H9 (cell line): Measurements from ENCODE around the gene NEDD4L. TPM values are rescaled to one million over a fixed set of nuclear protein-coding genes. Genes with fewer than 3 reads are reported as not detected.
A peak's percentile ranks its signal among the peaks of the same experiment; 100 is the strongest.

Experiments used
- DNase-seq: peaks from one replicate; pipeline ENCODE4 v3.0.0-alpha.2; 2017
- H2AFZ ChIP-seq: one replicate; pipeline ENCODE4 v1.6.1; 2013; ENCODE audit warnings: mild to moderate bottlenecking, low read length, control low read depth, moderate library complexity
- H2AK5ac ChIP-seq: 2 replicates; pipeline ENCODE4 v1.6.1; 2013; ENCODE audit warnings: low read length, control low read depth, mixed read lengths; ENCODE audit not compliant: insufficient read length
- H2BK120ac ChIP-seq: one replicate; pipeline ENCODE4 v1.6.1; 2013; ENCODE audit warnings: low read depth, mild to moderate bottlenecking, low read length, control low read depth, inconsistent platforms; ENCODE audit not compliant: poor library complexity, severe bottlenecking
- H2BK12ac ChIP-seq: 2 replicates; pipeline ENCODE4 v1.6.1; 2013; ENCODE audit warnings: low read length, control low read depth, mixed read lengths, low read depth; ENCODE audit not compliant: insufficient read length
- H2BK15ac ChIP-seq: 2 replicates; pipeline ENCODE4 v1.6.1; 2013; ENCODE audit warnings: low read depth, low read length, control low read depth
- H2BK20ac ChIP-seq: one replicate; pipeline ENCODE4 v1.6.1; 2013; ENCODE audit warnings: low read depth, mild to moderate bottlenecking, low read length, control low read depth, inconsistent platforms; ENCODE audit not compliant: poor library complexity, severe bottlenecking
- H2BK5ac ChIP-seq: 2 replicates; pipeline ENCODE4 v1.6.1; 2013; ENCODE audit warnings: low read length, control low read depth, mixed read lengths; ENCODE audit not compliant: insufficient read length
- H3K14ac ChIP-seq: 2 replicates; pipeline ENCODE4 v1.6.1; 2013; ENCODE audit warnings: low read length, control low read depth; ENCODE audit not compliant: insufficient read depth
- H3K18ac ChIP-seq: 2 replicates; pipeline ENCODE4 v1.6.1; 2013; ENCODE audit warnings: low read depth, mild to moderate bottlenecking, mixed read lengths, low read length, control low read depth; ENCODE audit not compliant: insufficient read length
- H3K23ac ChIP-seq: 2 replicates; pipeline ENCODE4 v1.6.1; 2013; ENCODE audit warnings: low read length, control low read depth, mixed read lengths, low read depth; ENCODE audit not compliant: insufficient read length
- H3K23me2 ChIP-seq: 2 replicates; pipeline ENCODE4 v1.6.1; 2013; ENCODE audit warnings: low read depth, mild to moderate bottlenecking, mixed read lengths, low read length, control low read depth; ENCODE audit not compliant: insufficient read length, poor library complexity, severe bottlenecking
- H3K27ac ChIP-seq: 2 replicates; pipeline ENCODE4 v1.5.1; 2013; ENCODE audit warnings: low read length, control low read depth, mixed read lengths, low read depth; ENCODE audit not compliant: insufficient read length
- H3K27me3 ChIP-seq: 2 replicates; pipeline ENCODE4 v1.6.1; 2013; ENCODE audit warnings: low read length, control low read depth, inconsistent platforms; ENCODE audit not compliant: insufficient read depth
- H3K4ac ChIP-seq: 2 replicates; pipeline ENCODE4 v1.6.1; 2013; ENCODE audit warnings: low read depth, mild to moderate bottlenecking, control low read depth, inconsistent platforms, low read length, moderate library complexity
- H3K4me1 ChIP-seq: 2 replicates; pipeline ENCODE4 v1.6.1; 2013; ENCODE audit warnings: low read length, control low read depth, inconsistent platforms; ENCODE audit not compliant: insufficient read depth
- H3K4me2 ChIP-seq: 2 replicates; pipeline ENCODE4 v1.6.1; 2013; ENCODE audit warnings: low read length, control low read depth, mixed read lengths; ENCODE audit not compliant: insufficient read length, insufficient read depth
- H3K56ac ChIP-seq: 2 replicates; pipeline ENCODE4 v1.6.1; 2013; ENCODE audit warnings: low read depth, mild to moderate bottlenecking, mixed read lengths, low read length, control low read depth; ENCODE audit not compliant: insufficient read length
- H3K79me1 ChIP-seq: 2 replicates; pipeline ENCODE4 v1.6.1; 2013; ENCODE audit warnings: low read depth, mild to moderate bottlenecking, moderate library complexity, low read length, control low read depth, inconsistent platforms; ENCODE audit not compliant: insufficient read depth, poor library complexity, severe bottlenecking
- H3K79me2 ChIP-seq: 2 replicates; pipeline ENCODE4 v1.6.1; 2013; ENCODE audit warnings: low read length, control low read depth, inconsistent platforms; ENCODE audit not compliant: insufficient read depth
- H3K9ac ChIP-seq: 2 replicates; pipeline ENCODE4 v1.6.1; 2013; ENCODE audit warnings: low read length, control low read depth, mixed read lengths; ENCODE audit not compliant: insufficient read length; ENCODE audit errors: extremely low read depth
- H3K9me3 ChIP-seq: one replicate; pipeline ENCODE4 v1.6.1; 2013; ENCODE audit warnings: low read depth, low read length, inconsistent platforms; ENCODE audit not compliant: control insufficient read depth
- H3T11ph ChIP-seq: one replicate; pipeline ENCODE4 v1.6.1; 2013; ENCODE audit warnings: mild to moderate bottlenecking, low read length, control low read depth, inconsistent platforms
- H4K20me1 ChIP-seq: one replicate; pipeline ENCODE4 v1.6.1; 2013; ENCODE audit not compliant: control insufficient read depth, insufficient read length, insufficient read depth
- H4K5ac ChIP-seq: 2 replicates; pipeline ENCODE4 v1.6.1; 2013; ENCODE audit warnings: low read depth, mild to moderate bottlenecking, mixed read lengths, low read length, control low read depth; ENCODE audit not compliant: insufficient read length
- H4K8ac ChIP-seq: replicated peaks from 2 replicates; pipeline ENCODE4 v1.6.1; 2013; ENCODE audit warnings: low read length, control low read depth, mixed read lengths, low read depth; ENCODE audit not compliant: insufficient read length
- H4K91ac ChIP-seq: 2 replicates; pipeline ENCODE4 v1.6.1; 2013; ENCODE audit warnings: low read depth, mild to moderate bottlenecking, moderate library complexity, mixed read lengths, low read length, control low read depth; ENCODE audit not compliant: insufficient read length
- H3K27ac Mint-ChIP-seq, 3 experiments: 2 replicates in 2 of 3; 3 replicates in 1 of 3; pipeline ENCODE4 v1.8.0; 2020 to 2021; ENCODE audit warnings: mixed read lengths in 3 of 3, mild to moderate bottlenecking in 1 of 3, moderate library complexity in 1 of 3
- H3K27me3 Mint-ChIP-seq: 2 replicates; pipeline ENCODE4 v1.8.0; 2021; ENCODE audit warnings: low read depth, mild to moderate bottlenecking, moderate library complexity, mixed read lengths
- H3K36me3 Mint-ChIP-seq, 3 experiments: 2 replicates in 2 of 3; 3 replicates in 1 of 3; pipeline ENCODE4 v1.8.0; 2020 to 2021; ENCODE audit warnings: low read depth in 3 of 3, mixed read lengths in 3 of 3; ENCODE audit not compliant: insufficient read depth in 1 of 3
- H3K4me1 Mint-ChIP-seq, 2 experiments: 2 replicates each; pipeline ENCODE4 v1.8.0; 2020; ENCODE audit warnings: mixed read lengths in 2 of 2
- H3K4me3 Mint-ChIP-seq, 2 experiments: 2 replicates in 1 of 2; 3 replicates in 1 of 2; pipeline ENCODE4 v1.8.0; 2020 to 2021; ENCODE audit warnings: mild to moderate bottlenecking in 2 of 2, mixed read lengths in 2 of 2, moderate library complexity in 1 of 2
- H3K9me3 Mint-ChIP-seq, 2 experiments: 2 replicates in 1 of 2; 3 replicates in 1 of 2; pipeline ENCODE4 v1.8.0; 2020; ENCODE audit warnings: mild to moderate bottlenecking in 2 of 2, mixed read lengths in 2 of 2, moderate library complexity in 1 of 2
- CTCF ChIP-seq: fragments of 200-600 bp; sonication (generic); conservative IDR thresholded peaks from 3 replicates; pipeline ENCODE4 v1.8.0; 2021; ENCODE audit warnings: antibody characterized with exemption, mild to moderate bottlenecking
- WGBS: extraction: QIAGEN DNeasy Blood & Tissue Kit; methylation state at CpG from one replicate; pipeline ENCODE4 v1.1.7; 2013; ENCODE audit warnings: missing lambda C conversion rate, low lambda C conversion rate, mixed read lengths; ENCODE audit not compliant: insufficient read length; ENCODE audit errors: extremely low coverage; 5-methylcytosine and 5-hydroxymethylcytosine counted together
- total RNA-seq: library from RNA; stranded (reverse); gene quantifications from 2 replicates; pipeline ENCODE4 v1.2.1, GENCODE V29; 2021

The NEDD4L gene
- total RNA-seq, 1 experiment from 2014 or later, result 76.3 TPM

GRCh38 chr18:58025205-58025604, 18.8 kb upstream of the NEDD4L start:
- no peak overlapping the region for H3K4me3 Mint-ChIP-seq
- H2AK5ac ChIP-seq, result no peak overlapping the region
- no peaks in the 10 kb centered on the region for H3K9me3 Mint-ChIP-seq
- H2BK15ac ChIP-seq, result no peak overlapping the region
- H3K18ac ChIP-seq, result no peak overlapping the region
- TF ChIP-seq CTCF, result no peak
- no peak overlapping the region for H4K91ac ChIP-seq
- peaks cover 21 to 26% of the 10 kb centered on the region in 2 experiments for H3K4me1 Mint-ChIP-seq
- H3K27ac ChIP-seq, result no peak overlapping the region
- no peak overlapping the region for H2BK12ac ChIP-seq
- peak overlapping the region in 1 of 3 experiments; percentile 15; a peak in 1 of 7 replicates for H3K27ac Mint-ChIP-seq
- H3K9me3 ChIP-seq, result no peaks in the 10 kb centered on the region
- H3K56ac ChIP-seq, result no peak overlapping the region
- no peak overlapping the region for H2BK20ac ChIP-seq
- H4K8ac ChIP-seq, result no peak overlapping the region
- no peak overlapping the region for H3T11ph ChIP-seq
- no peak overlapping the region for H2BK120ac ChIP-seq
- H3K23ac ChIP-seq, result no peak overlapping the region
- no peaks in the 10 kb centered on the region for H3K36me3 Mint-ChIP-seq
- peaks cover 3% of the 10 kb centered on the region; the same call in 1 of the 2 replicates for H3K4me1 ChIP-seq
- H3K14ac ChIP-seq, result no peak overlapping the region
- H3K4ac ChIP-seq, result no peak overlapping the region
- no peak for DNase-seq
- no peaks in the 10 kb centered on the region for H3K79me2 ChIP-seq
- H3K23me2 ChIP-seq, result no peaks in the 10 kb centered on the region
- no peak overlapping the region for H2AFZ ChIP-seq
- H3K79me1 ChIP-seq, result no peaks in the 10 kb centered on the region
- H3K9ac ChIP-seq, result no peak overlapping the region
- H2BK5ac ChIP-seq, result no peak overlapping the region
- no peak overlapping the region for H4K5ac ChIP-seq
- H3K27me3 Mint-ChIP-seq, result peaks cover 2% of the 10 kb centered on the region; the same call in 1 of the 2 replicates
- whole genome bisulfite sequencing, result no CpG with 5 or more reads among the region's 7 CpGs
- no peaks in the 10 kb centered on the region for H3K27me3 ChIP-seq
- H4K20me1 ChIP-seq, result no peaks in the 10 kb centered on the region
- H3K4me2 ChIP-seq, result no peak overlapping the region
